AG10803 (cell line): ENCODE results near the gene ZNF579.

Experiments
- DNase-seq: peaks from one replicate; pipeline ENCODE4 v3.0.0; 2010; ENCODE audit warnings: low read depth
- H3K4me3 ChIP-seq: 2 replicates; pipeline ENCODE4 v1.5.1; 2011; ENCODE audit warnings: mild to moderate bottlenecking, low read length, control low read depth
- CTCF ChIP-seq: conservative IDR thresholded peaks from 2 replicates; pipeline ENCODE4 v1.5.1; 2011; ENCODE audit warnings: mild to moderate bottlenecking, low read length, control low read depth, inconsistent platforms

Gene ZNF579

GRCh38 chr19:55611983-55612645, 31.5 kb upstream of the ZNF579 start:
- no peak for DNase-seq
- H3K4me3 ChIP-seq: no peak overlapping the region
- no peak for TF ChIP-seq CTCF

- DNase-seq: no peak
- H3K4me3 ChIP-seq: no peak overlapping the region
- TF ChIP-seq CTCF: no peak
Measured at GRCh38 chr19:55611300-55611982, 30.8 kb upstream of the ZNF579 start.

GRCh38 chr19:55609326-55609725, 28.7 kb upstream of the ZNF579 start:
- no peak for DNase-seq
- no peak for TF ChIP-seq CTCF
- no peak overlapping the region for H3K4me3 ChIP-seq

- TF ChIP-seq CTCF: no peak
- peak overlapping the region; percentile 91 for H3K4me3 ChIP-seq
- DNase-seq: no peak
Measured at GRCh38 chr19:55606817-55607216, 26.2 kb upstream of the ZNF579 start.

GRCh38 chr19:55606471-55606787, 25.8 kb upstream of the ZNF579 start:
- no peak for DNase-seq
- peak overlapping the region; percentile 91 for H3K4me3 ChIP-seq
- TF ChIP-seq CTCF: no peak

- peak within 1 kb of the TSS; percentile 91 for H3K4me3 ChIP-seq
- peak; percentile 81 for DNase-seq
- TF ChIP-seq CTCF: peak; percentile 90
Measured at GRCh38 chr19:55605637-55606470, 25.2 kb upstream of the ZNF579 start, which contains the start of gene ZNF865. Gene ZNF865 (plus strand): TSS chr19:55605647. CDS start chr19:55613619, 7,972 bp downstream.
